HCT116 (cell line): ENCODE results near the gene PPP3CB.

Experiments
- CEBPB ChIP-seq: IDR thresholded peaks from 2 replicates; pipeline ENCODE4 v1.6.1; 2012; ENCODE audit warnings: low read depth
- EZH2 ChIP-seq: fragments of 200-600 bp; sonication (generic); IDR thresholded peaks from 2 replicates; pipeline ENCODE4 v1.6.1; 2017; ENCODE audit warnings: antibody characterized with exemption, mixed run types
- JUND ChIP-seq: IDR thresholded peaks from 2 replicates; pipeline ENCODE4 v1.6.1; 2012
- POLR2A ChIP-seq: IDR thresholded peaks from 2 replicates; pipeline ENCODE4 v1.7.0; 2011; ENCODE audit warnings: borderline replicate concordance; ENCODE audit not compliant: insufficient read depth, insufficient read length; ENCODE audit errors: extremely low read depth
- POLR2AphosphoS5 ChIP-seq: IDR thresholded peaks from 2 replicates; pipeline ENCODE4 v1.6.1; 2011; ENCODE audit warnings: mild to moderate bottlenecking, low read depth, low read length, moderate library complexity
- REST ChIP-seq: IDR thresholded peaks from 2 replicates; pipeline ENCODE4 v1.6.1; 2012; ENCODE audit warnings: low read depth
- SIN3A ChIP-seq: IDR thresholded peaks from 2 replicates; pipeline ENCODE4 v1.6.1; 2012; ENCODE audit warnings: low read depth
- SP1 ChIP-seq: IDR thresholded peaks from 2 replicates; pipeline ENCODE4 v1.6.1; 2012; ENCODE audit warnings: low read depth
- SRF ChIP-seq: IDR thresholded peaks from 2 replicates; pipeline ENCODE4 v1.6.1; 2012; ENCODE audit warnings: low read depth
- TCF7L2 ChIP-seq: IDR thresholded peaks from 2 replicates; pipeline ENCODE4 v1.7.0; 2011; ENCODE audit warnings: borderline replicate concordance, inconsistent platforms; ENCODE audit not compliant: insufficient read depth, insufficient read length; ENCODE audit errors: extremely low read depth
- YY1 ChIP-seq: IDR thresholded peaks from 2 replicates; pipeline ENCODE4 v1.6.1; 2011; ENCODE audit warnings: low read length, low read depth, moderate library complexity, mild to moderate bottlenecking; ENCODE audit not compliant: insufficient replicate concordance; ENCODE audit errors: extremely low read depth
- ZNF274 ChIP-seq: fragments of 200-500 bp; sonication (Bioruptor generic); IDR thresholded peaks from 2 replicates; pipeline ENCODE4 v1.6.1; 2014; ENCODE audit warnings: mild to moderate bottlenecking, low read depth, low read length, inconsistent platforms
- TF ChIP-seq, protein P1 (sequence below), 3 experiments: fragments of 200-600 bp in 1 of 3; sonication (generic) in 1 of 3; IDR thresholded peaks in 2 of 3; conservative IDR thresholded peaks in 1 of 3; 2 replicates each; pipeline ENCODE4 v1.5.1; 2012 to 2017; ENCODE audit warnings: low read depth in 2 of 3, low read length in 2 of 3, antibody characterized with exemption in 1 of 3, borderline replicate concordance in 1 of 3, control low read depth in 1 of 3, mild to moderate bottlenecking in 1 of 3, mixed read lengths in 1 of 3, mixed run types in 1 of 3, moderate library complexity in 1 of 3; ENCODE audit not compliant: insufficient read depth in 1 of 3
- TF ChIP-seq, protein P2 (sequence below): IDR thresholded peaks from 2 replicates; pipeline ENCODE4 v1.6.1; 2011; ENCODE audit warnings: mild to moderate bottlenecking, low read length, moderate library complexity; ENCODE audit not compliant: insufficient replicate concordance; ENCODE audit errors: extremely low read depth

DNA sequence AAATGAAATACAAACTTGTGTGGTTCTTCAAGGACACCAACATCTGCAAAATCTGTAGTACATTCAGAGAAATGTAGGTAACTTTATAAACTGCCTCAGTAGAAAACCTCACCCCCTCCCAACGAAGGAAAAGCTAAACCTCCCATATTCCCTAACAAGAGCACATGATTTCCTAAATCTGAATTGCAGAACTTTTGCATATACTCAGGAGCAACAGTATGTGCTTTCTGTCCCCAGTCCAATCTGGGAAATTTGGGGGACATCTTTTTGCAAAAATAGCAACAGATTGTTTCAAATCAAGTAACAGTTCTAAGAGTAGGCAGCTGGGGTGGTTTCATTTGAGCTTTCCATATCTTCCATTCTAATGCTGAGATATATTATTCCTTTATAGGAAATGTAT is 46.7 kb downstream of the PPP3CB start:
- TF ChIP-seq, protein P1, sequence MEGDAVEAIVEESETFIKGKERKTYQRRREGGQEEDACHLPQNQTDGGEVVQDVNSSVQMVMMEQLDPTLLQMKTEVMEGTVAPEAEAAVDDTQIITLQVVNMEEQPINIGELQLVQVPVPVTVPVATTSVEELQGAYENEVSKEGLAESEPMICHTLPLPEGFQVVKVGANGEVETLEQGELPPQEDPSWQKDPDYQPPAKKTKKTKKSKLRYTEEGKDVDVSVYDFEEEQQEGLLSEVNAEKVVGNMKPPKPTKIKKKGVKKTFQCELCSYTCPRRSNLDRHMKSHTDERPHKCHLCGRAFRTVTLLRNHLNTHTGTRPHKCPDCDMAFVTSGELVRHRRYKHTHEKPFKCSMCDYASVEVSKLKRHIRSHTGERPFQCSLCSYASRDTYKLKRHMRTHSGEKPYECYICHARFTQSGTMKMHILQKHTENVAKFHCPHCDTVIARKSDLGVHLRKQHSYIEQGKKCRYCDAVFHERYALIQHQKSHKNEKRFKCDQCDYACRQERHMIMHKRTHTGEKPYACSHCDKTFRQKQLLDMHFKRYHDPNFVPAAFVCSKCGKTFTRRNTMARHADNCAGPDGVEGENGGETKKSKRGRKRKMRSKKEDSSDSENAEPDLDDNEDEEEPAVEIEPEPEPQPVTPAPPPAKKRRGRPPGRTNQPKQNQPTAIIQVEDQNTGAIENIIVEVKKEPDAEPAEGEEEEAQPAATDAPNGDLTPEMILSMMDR (IDR thresholded peaks at IDR 0.05 in 2 of 3, conservative IDR thresholded peaks at IDR 0.05 in 1 of 3; ENCODE audit: borderline replicate concordance in 1 of 3, insufficient read depth in 1 of 3, low read depth in 2 of 3, low read length in 2 of 3), result no peak
- TF ChIP-seq SP1, result no peak
- TF ChIP-seq, protein P2, sequence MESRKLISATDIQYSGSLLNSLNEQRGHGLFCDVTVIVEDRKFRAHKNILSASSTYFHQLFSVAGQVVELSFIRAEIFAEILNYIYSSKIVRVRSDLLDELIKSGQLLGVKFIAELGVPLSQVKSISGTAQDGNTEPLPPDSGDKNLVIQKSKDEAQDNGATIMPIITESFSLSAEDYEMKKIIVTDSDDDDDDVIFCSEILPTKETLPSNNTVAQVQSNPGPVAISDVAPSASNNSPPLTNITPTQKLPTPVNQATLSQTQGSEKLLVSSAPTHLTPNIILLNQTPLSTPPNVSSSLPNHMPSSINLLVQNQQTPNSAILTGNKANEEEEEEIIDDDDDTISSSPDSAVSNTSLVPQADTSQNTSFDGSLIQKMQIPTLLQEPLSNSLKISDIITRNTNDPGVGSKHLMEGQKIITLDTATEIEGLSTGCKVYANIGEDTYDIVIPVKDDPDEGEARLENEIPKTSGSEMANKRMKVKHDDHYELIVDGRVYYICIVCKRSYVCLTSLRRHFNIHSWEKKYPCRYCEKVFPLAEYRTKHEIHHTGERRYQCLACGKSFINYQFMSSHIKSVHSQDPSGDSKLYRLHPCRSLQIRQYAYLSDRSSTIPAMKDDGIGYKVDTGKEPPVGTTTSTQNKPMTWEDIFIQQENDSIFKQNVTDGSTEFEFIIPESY, result no peak
- no peak for TF ChIP-seq ZNF274
- TF ChIP-seq POLR2A, result no peak
- no peak for TF ChIP-seq REST
- TF ChIP-seq TCF7L2, result no peak
- TF ChIP-seq EZH2, result no peak
- no peak for TF ChIP-seq SRF
- TF ChIP-seq CEBPB, result no peak
- no peak for TF ChIP-seq SIN3A
- no peak for TF ChIP-seq POLR2AphosphoS5
- no peak for TF ChIP-seq JUND
- no peak for TF ChIP-seq YY1
